HG03097 (cell line): ENCODE results near the gene COL18A1.

Experiments used
- ATAC-seq: cut with Tn5 transposase; IDR thresholded peaks from one replicate; pipeline ENCODE4 v1.9.1; 2021; ENCODE audit not compliant: unreplicated experiment, low FRiP score

COL18A1 gene

GRCh38 chr21:45539046-45539795 is 134.3 kb downstream of the COL18A1 start:
- no peak for ATAC-seq

GRCh38 chr21:45539796-45540600 is 135.0 kb downstream of the COL18A1 start:
- ATAC-seq = no peak

GRCh38 chr21:45540601-45540970 is 135.6 kb downstream of the COL18A1 start:
- ATAC-seq = no peak

- ATAC-seq = no peak
Measured at GRCh38 chr21:45541221-45542039, 136.5 kb downstream of the COL18A1 start.

- no peak for ATAC-seq
Measured at GRCh38 chr21:45542242-45542666, 137.3 kb downstream of the COL18A1 start, which contains the start of gene SLC19A1. Gene SLC19A1 (minus strand): TSS chr21:45542440. CDS start chr21:45537959, 4,481 bp downstream.

GRCh38 chr21:45542667-45543370 is 137.9 kb downstream of the COL18A1 start:
- ATAC-seq = no peak

- no peak for ATAC-seq
Measured at GRCh38 chr21:45543371-45543709, 138.4 kb downstream of the COL18A1 start.

GRCh38 chr21:45543710-45544448 is 138.9 kb downstream of the COL18A1 start:
- no peak for ATAC-seq

- no peak for ATAC-seq
Measured at GRCh38 chr21:45544449-45545235, 139.7 kb downstream of the COL18A1 start.

- no peak for ATAC-seq
Measured at GRCh38 chr21:45545236-45545570, 140.2 kb downstream of the COL18A1 start.

GRCh38 chr21:45545691-45546531 is 140.9 kb downstream of the COL18A1 start:
- ATAC-seq = no peak

GRCh38 chr21:45546636-45547544 is 141.9 kb downstream of the COL18A1 start:
- ATAC-seq = no peak

- ATAC-seq = no peak
Measured at GRCh38 chr21:45547545-45547900, 142.6 kb downstream of the COL18A1 start.

- ATAC-seq = no peak
Measured at GRCh38 chr21:45548711-45549491, 143.9 kb downstream of the COL18A1 start.

GRCh38 chr21:45549626-45550463 is 144.9 kb downstream of the COL18A1 start:
- no peak for ATAC-seq
